Measurements from ENCODE around the gene PRR29.

The PRR29 gene

DNA sequence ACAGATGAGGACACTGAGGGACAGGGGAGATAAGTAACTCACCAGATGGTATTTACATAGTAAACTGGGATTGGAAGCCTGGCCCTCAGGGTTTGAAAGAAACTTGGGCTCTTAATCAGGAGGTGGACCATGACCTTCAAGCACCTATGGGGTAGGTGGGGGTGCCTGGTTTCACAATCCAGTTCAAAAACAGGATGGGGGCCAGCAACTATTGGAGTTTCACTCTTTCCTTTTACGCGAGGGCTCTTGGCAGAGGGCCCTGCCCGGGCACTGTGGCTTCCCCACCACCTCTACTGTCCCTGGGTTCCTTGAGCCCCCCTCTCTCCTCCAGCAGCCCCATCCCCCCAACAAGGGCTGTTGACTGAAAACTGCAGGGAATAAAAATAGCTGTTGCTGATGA, 11.3 kb upstream of the PRR29 start:
- no CpG with 5 or more reads among the region's 3 CpGs for WGBS (ENCODE audit: extremely low coverage, insufficient coverage, insufficient read length)
- Histone ChIP-seq H3K4me1 (ENCODE audit: control insufficient read depth in 1 of 2, insufficient read depth in 2 of 2, low read length in 2 of 2) (no peaks in the 10 kb centered on the region), H3K79me1 (ENCODE audit: low read length) (no peaks in the 10 kb centered on the region), H2AFZ (ENCODE audit: insufficient read depth, low read length, poor library complexity) (no peak overlapping the region), H3K27me3 (ENCODE audit: insufficient read depth, low read length) (no peaks in the 10 kb centered on the region), H2BK5ac (ENCODE audit: low read depth, low read length, poor library complexity) (no peak overlapping the region), H3K9me3 (ENCODE audit: insufficient read depth, low read depth, low read length) (no peaks in the 10 kb centered on the region), H3K4me3 (ENCODE audit: low read depth, low read length) (no peak overlapping the region), H3K9ac (ENCODE audit: low read length) (no peak overlapping the region), H3K79me2 (ENCODE audit: control insufficient read depth, insufficient read depth, low read length, poor library complexity) (no peaks in the 10 kb centered on the region), H4K12ac (ENCODE audit: low read depth, low read length) (no peak overlapping the region), H4K8ac (ENCODE audit: low read depth, low read length) (no peak overlapping the region), H3K4ac (ENCODE audit: low read depth, low read length) (no peak overlapping the region), H3K4me2 (ENCODE audit: low read length) (no peak overlapping the region), H2AK5ac (ENCODE audit: low read length) (no peak overlapping the region), H2BK120ac (ENCODE audit: insufficient read depth, low read length, poor library complexity) (no peak overlapping the region), H3K14ac (ENCODE audit: low read length) (no peak overlapping the region), H4K91ac (ENCODE audit: low read depth, low read length) (no peak overlapping the region), H3K27ac (ENCODE audit: low read depth, low read length) (no peak overlapping the region), H3K36me3 (ENCODE audit: control insufficient read depth in 1 of 2, insufficient read depth in 2 of 2, low read length in 2 of 2) (no peaks in the 10 kb centered on the region), H3K18ac (ENCODE audit: low read length) (no peak overlapping the region), H3K23ac (ENCODE audit: low read length) (no peak overlapping the region), H2BK12ac (ENCODE audit: low read length) (no peak overlapping the region)
- no peak for DNase-seq

DNA sequence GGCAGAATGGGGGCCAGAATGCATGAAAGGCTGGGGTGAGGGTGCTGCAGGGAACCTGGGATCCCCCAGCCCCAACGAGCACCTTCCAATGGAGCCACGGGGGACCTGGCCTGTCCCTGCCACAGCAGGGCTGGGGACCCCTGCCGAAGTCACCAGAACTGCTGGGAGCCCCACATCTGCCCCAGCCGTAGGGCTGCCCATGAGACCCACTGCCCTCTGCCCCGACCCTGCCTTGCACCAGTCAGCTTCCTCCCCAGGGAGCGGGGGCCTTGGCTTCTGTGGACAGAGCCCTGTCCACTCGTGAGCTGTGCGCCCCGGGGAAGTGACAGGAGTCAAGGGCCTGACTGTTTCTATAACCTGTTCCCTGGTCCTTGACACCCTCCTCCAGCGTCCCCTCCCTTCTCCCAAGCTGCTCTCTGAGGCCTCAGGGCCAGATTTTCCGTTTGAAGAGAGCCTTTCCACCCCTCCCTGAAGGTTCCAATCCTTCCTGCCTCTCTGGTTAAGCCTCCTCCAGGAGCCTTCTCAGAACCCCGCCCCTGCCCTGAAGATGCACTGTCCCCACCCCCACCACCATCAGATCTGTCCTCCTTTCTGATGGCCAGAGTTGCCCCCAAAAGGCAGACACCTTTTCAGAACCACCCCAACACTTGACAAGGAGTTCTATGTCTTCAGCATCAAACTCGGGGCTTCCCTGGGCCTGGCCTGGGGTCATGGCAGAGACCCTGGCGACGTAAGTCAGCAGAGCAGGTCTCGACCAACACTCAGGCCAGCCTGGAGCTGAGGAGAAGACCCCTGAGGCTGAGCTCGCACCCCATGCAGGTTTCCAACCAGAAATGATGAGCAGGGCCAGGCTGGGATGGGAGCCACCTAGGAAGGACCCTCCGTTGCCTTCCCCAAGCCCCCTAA, 10.7 kb upstream of the PRR29 start:
- Histone ChIP-seq H3K9ac (ENCODE audit: low read length) (no peak overlapping the region), H3K36me3 (ENCODE audit: control insufficient read depth in 1 of 2, insufficient read depth in 2 of 2, low read length in 2 of 2) (no peaks in the 10 kb centered on the region), H3K27me3 (ENCODE audit: insufficient read depth, low read length) (no peaks in the 10 kb centered on the region), H3K9me3 (ENCODE audit: insufficient read depth, low read depth, low read length) (no peaks in the 10 kb centered on the region), H2BK5ac (ENCODE audit: low read depth, low read length, poor library complexity) (no peak overlapping the region), H3K18ac (ENCODE audit: low read length) (no peak overlapping the region), H3K4ac (ENCODE audit: low read depth, low read length) (no peak overlapping the region), H4K8ac (ENCODE audit: low read depth, low read length) (no peak overlapping the region), H4K91ac (ENCODE audit: low read depth, low read length) (no peak overlapping the region), H4K12ac (ENCODE audit: low read depth, low read length) (no peak overlapping the region), H2AK5ac (ENCODE audit: low read length) (no peak overlapping the region), H3K4me3 (ENCODE audit: low read depth, low read length) (no peak overlapping the region), H3K79me2 (ENCODE audit: control insufficient read depth, insufficient read depth, low read length, poor library complexity) (no peaks in the 10 kb centered on the region), H2AFZ (ENCODE audit: insufficient read depth, low read length, poor library complexity) (no peak overlapping the region), H3K79me1 (ENCODE audit: low read length) (no peaks in the 10 kb centered on the region), H3K4me2 (ENCODE audit: low read length) (no peak overlapping the region), H3K23ac (ENCODE audit: low read length) (no peak overlapping the region), H3K14ac (ENCODE audit: low read length) (no peak overlapping the region), H3K27ac (ENCODE audit: low read depth, low read length) (no peak overlapping the region), H3K4me1 (ENCODE audit: control insufficient read depth in 1 of 2, insufficient read depth in 2 of 2, low read length in 2 of 2) (no peaks in the 10 kb centered on the region), H2BK120ac (ENCODE audit: insufficient read depth, low read length, poor library complexity) (no peak overlapping the region), H2BK12ac (ENCODE audit: low read length) (no peak overlapping the region)
- no peak for DNase-seq
- WGBS (ENCODE audit: extremely low coverage, insufficient coverage, insufficient read length), result no CpG with 5 or more reads among the region's 18 CpGs

DNA sequence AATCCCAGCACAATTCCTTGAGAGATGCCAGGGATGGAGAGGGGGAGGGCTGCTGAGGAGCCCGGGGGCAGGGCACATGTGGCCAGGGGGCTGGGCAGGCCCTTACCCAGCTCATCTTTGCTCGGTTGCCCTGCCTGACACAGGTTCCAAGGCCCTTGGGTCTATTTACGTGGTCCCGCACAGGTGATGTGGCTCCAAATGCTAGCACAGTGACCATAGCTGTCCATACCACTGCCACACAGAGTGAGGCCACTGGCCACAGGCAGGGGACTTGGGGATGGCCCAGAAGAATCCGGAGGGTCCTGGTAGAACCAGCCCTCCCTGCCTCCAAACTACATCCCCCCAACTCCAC, 10.0 kb upstream of the PRR29 start:
- H3K23ac ChIP-seq (ENCODE audit: low read length), result no peak overlapping the region
- no peak overlapping the region for H2BK12ac ChIP-seq (ENCODE audit: low read length)
- no peaks in the 10 kb centered on the region for H3K79me2 ChIP-seq (ENCODE audit: control insufficient read depth, insufficient read depth, low read length, poor library complexity)
- H3K4me2 ChIP-seq (ENCODE audit: low read length), result no peak overlapping the region
- H4K91ac ChIP-seq (ENCODE audit: low read depth, low read length), result no peak overlapping the region
- H3K14ac ChIP-seq (ENCODE audit: low read length), result no peak overlapping the region
- no peaks in the 10 kb centered on the region for H3K36me3 ChIP-seq (ENCODE audit: control insufficient read depth in 1 of 2, insufficient read depth in 2 of 2, low read length in 2 of 2)
- H3K27ac ChIP-seq (ENCODE audit: low read depth, low read length), result no peak overlapping the region
- H2BK120ac ChIP-seq (ENCODE audit: insufficient read depth, low read length, poor library complexity), result no peak overlapping the region
- no peak overlapping the region for H2AK5ac ChIP-seq (ENCODE audit: low read length)
- no peak overlapping the region for H2BK5ac ChIP-seq (ENCODE audit: low read depth, low read length, poor library complexity)
- H3K4ac ChIP-seq (ENCODE audit: low read depth, low read length), result no peak overlapping the region
- DNase-seq, result no peak
- no peaks in the 10 kb centered on the region for H3K9me3 ChIP-seq (ENCODE audit: insufficient read depth, low read depth, low read length)
- H3K79me1 ChIP-seq (ENCODE audit: low read length), result no peaks in the 10 kb centered on the region
- H3K27me3 ChIP-seq (ENCODE audit: insufficient read depth, low read length), result no peaks in the 10 kb centered on the region
- WGBS (ENCODE audit: extremely low coverage, insufficient coverage, insufficient read length), result no CpG with 5 or more reads among the region's 5 CpGs
- no peak overlapping the region for H3K9ac ChIP-seq (ENCODE audit: low read length)
- no peak overlapping the region for H3K18ac ChIP-seq (ENCODE audit: low read length)
- no peak overlapping the region for H4K8ac ChIP-seq (ENCODE audit: low read depth, low read length)
- H4K12ac ChIP-seq (ENCODE audit: low read depth, low read length), result no peak overlapping the region
- H3K4me3 ChIP-seq (ENCODE audit: low read depth, low read length), result no peak overlapping the region
- no peaks in the 10 kb centered on the region for H3K4me1 ChIP-seq (ENCODE audit: control insufficient read depth in 1 of 2, insufficient read depth in 2 of 2, low read length in 2 of 2)
- no peak overlapping the region for H2AFZ ChIP-seq (ENCODE audit: insufficient read depth, low read length, poor library complexity)

DNA sequence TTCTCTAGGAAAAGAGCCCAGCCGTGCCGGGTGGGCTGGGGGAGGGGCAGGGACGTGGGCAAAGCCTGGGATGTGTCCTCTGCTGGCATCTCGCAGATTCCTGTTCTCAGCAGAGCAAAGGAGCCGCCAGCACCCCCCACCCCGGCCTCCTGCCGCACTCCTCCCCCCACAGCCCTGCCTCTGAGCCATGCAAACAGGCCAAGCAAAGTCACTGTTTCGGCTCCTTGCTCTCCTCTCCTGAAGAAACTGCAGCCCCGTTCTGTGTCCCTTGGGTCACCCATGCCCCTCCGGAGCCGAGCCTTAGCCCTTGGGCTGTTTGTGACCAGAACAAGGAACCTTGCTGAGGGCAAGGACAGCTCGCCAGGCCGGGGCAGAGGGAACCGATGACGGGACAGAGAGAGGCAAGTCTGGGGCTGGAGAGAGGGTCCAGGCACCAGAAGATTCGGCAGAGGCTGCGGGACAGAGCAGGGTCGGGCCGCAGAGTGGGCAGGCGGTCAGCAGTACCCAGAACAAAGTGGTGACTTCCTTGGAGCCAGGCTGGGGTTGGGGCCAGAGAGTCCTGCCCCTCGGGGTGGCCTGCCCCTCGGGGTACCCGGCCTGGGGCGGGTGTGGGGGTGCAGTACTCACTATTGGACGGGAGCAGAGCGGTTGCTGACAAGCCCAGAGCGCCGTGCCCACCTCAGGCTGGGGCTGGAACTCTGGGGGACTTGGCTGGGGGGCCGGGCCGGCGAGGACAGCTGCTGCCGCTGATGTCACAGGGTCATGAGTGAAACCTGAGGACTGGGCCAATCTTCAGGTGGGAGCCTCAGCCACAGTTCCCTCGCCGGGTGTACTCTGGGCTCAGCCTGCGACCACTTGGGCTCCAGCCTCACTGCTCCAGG, 9.2 kb upstream of the PRR29 start:
- H2BK120ac ChIP-seq (ENCODE audit: insufficient read depth, low read length, poor library complexity), result no peak overlapping the region
- H3K79me1 ChIP-seq (ENCODE audit: low read length), result no peaks in the 10 kb centered on the region
- H4K91ac ChIP-seq (ENCODE audit: low read depth, low read length), result no peak overlapping the region
- no peaks in the 10 kb centered on the region for H3K27me3 ChIP-seq (ENCODE audit: insufficient read depth, low read length)
- no CpG with 5 or more reads among the region's 35 CpGs for WGBS (ENCODE audit: extremely low coverage, insufficient coverage, insufficient read length)
- H4K12ac ChIP-seq (ENCODE audit: low read depth, low read length), result no peak overlapping the region
- H3K9me3 ChIP-seq (ENCODE audit: insufficient read depth, low read depth, low read length), result peaks cover 3% of the 10 kb centered on the region
- H3K23ac ChIP-seq (ENCODE audit: low read length), result no peak overlapping the region
- no peak overlapping the region for H3K4me2 ChIP-seq (ENCODE audit: low read length)
- no peak overlapping the region for H3K14ac ChIP-seq (ENCODE audit: low read length)
- H3K9ac ChIP-seq (ENCODE audit: low read length), result no peak overlapping the region
- no peak overlapping the region for H3K18ac ChIP-seq (ENCODE audit: low read length)
- H3K4me1 ChIP-seq (ENCODE audit: control insufficient read depth in 1 of 2, insufficient read depth in 2 of 2, low read length in 2 of 2), result no peaks in the 10 kb centered on the region
- DNase-seq, result no peak
- H2AFZ ChIP-seq (ENCODE audit: insufficient read depth, low read length, poor library complexity), result no peak overlapping the region
- no peak overlapping the region for H3K27ac ChIP-seq (ENCODE audit: low read depth, low read length)
- H4K8ac ChIP-seq (ENCODE audit: low read depth, low read length), result no peak overlapping the region
- H3K79me2 ChIP-seq (ENCODE audit: control insufficient read depth, insufficient read depth, low read length, poor library complexity), result no peaks in the 10 kb centered on the region
- no peak overlapping the region for H2BK5ac ChIP-seq (ENCODE audit: low read depth, low read length, poor library complexity)
- H2AK5ac ChIP-seq (ENCODE audit: low read length), result no peak overlapping the region
- no peak overlapping the region for H3K4me3 ChIP-seq (ENCODE audit: low read depth, low read length)
- H3K36me3 ChIP-seq (ENCODE audit: control insufficient read depth in 1 of 2, insufficient read depth in 2 of 2, low read length in 2 of 2), result no peaks in the 10 kb centered on the region
- H3K4ac ChIP-seq (ENCODE audit: low read depth, low read length), result no peak overlapping the region
- H2BK12ac ChIP-seq (ENCODE audit: low read length), result no peak overlapping the region

Data from trophoblast cell (in vitro differentiated cells and primary cell).